Heart right ventricle (tissue), 16 donors: ENCODE results near the gene FBN3. TPM values are rescaled to one million over a fixed set of nuclear protein-coding genes. Genes with fewer than 3 reads are reported as not detected.

Source experiments
- ATAC-seq, 8 donors: fragments of 200-7000 bp; cut with Tn5 transposase; one replicate each; pipeline ENCODE4 v1.9.1; 2020; ENCODE audit warnings: mild to moderate bottlenecking in 8 of 8, moderate library complexity in 8 of 8, moderate number of reproducible peaks in 1 of 8
- DNase-seq, 2 donors: peaks; one replicate each; pipeline ENCODE4 v3.0.0-alpha.2; 2020
- H3K27ac ChIP-seq, 10 donors: fragments of 200-600 bp; sonication (generic) in 2 of 10; one replicate each; pipeline versions ENCODE4 v1.5.0 to v1.8.0; 2020 to 2022; ENCODE audit warnings: mild to moderate bottlenecking in 3 of 10
- H3K27me3 ChIP-seq, 7 donors: fragments of 200-600 bp; one replicate each; pipeline ENCODE4 v1.8.0; 2021 to 2022; ENCODE audit warnings: mild to moderate bottlenecking in 2 of 7
- H3K36me3 ChIP-seq, 9 donors: fragments of 200-600 bp; sonication (generic) in 1 of 9; one replicate each; pipeline versions ENCODE4 v1.5.0 to v1.8.0; 2020 to 2022; ENCODE audit warnings: mild to moderate bottlenecking in 2 of 9
- H3K4me1 ChIP-seq, 9 donors: fragments of 200-600 bp; sonication (generic) in 1 of 9; one replicate each; pipeline versions ENCODE4 v1.5.0 to v1.8.0; 2020 to 2022; ENCODE audit warnings: mild to moderate bottlenecking in 4 of 9
- H3K4me3 ChIP-seq, 10 donors: fragments of 200-600 bp; sonication (generic) in 2 of 10; one replicate each; pipeline versions ENCODE4 v1.5.0 to v1.8.0; 2020 to 2022; ENCODE audit warnings: mild to moderate bottlenecking in 7 of 10, moderate library complexity in 2 of 10
- H3K9me3 ChIP-seq, 11 donors: fragments of 200-600 bp in 10 of 11; sonication (generic) in 2 of 11; one replicate each; pipeline versions ENCODE4 v1.5.0 to v1.8.0; 2013 to 2022; ENCODE audit warnings: mild to moderate bottlenecking in 2 of 11, control low read depth in 1 of 11, moderate library complexity in 1 of 11
- CTCF ChIP-seq, 9 donors: fragments of 200-600 bp; sonication (generic) in 2 of 9; IDR thresholded peaks; one replicate each; pipeline versions ENCODE4 v1.5.0 to v1.8.0; 2021 to 2022; ENCODE audit warnings: antibody characterized with exemption in 9 of 9, mild to moderate bottlenecking in 5 of 9, moderate library complexity in 1 of 9
- WGBS, 2 donors: extraction: QIAGEN DNeasy Blood & Tissue Kit; methylation state at CpG; one replicate each; pipeline ENCODE4 v1.1.7; 2013; ENCODE audit warnings: inconsistent platforms in 1 of 2; 5-methylcytosine and 5-hydroxymethylcytosine counted together
- intact Hi-C, 10 donors: fragments of 100-400 bp; cut with DNase I; formaldehyde crosslinking; loops; one replicate each; pipeline versions ENCODE4 v1.11.1 to v1.14.2; 2022
- polyA plus RNA-seq, 2 donors: library from polyadenylated mRNA; stranded (reverse); fragments of 200-250 nt; gene quantifications; one replicate each; pipeline ENCODE4 v1.2.3, GENCODE V29; 2013
- total RNA-seq, 10 donors: library from RNA; stranded (reverse); fragmentation: NEBNext Ultra II Directional in 3 of 10; extraction: Animal tissue kit (Norgen Biotek cat#: 25700) in 3 of 10; gene quantifications; one replicate each; pipeline versions ENCODE4 v1.2.1 to v1.2.4, GENCODE V29; 2021 to 2023
- donor health status: Arrhythmogenic right ventricular cardiomyopathy.
- donor health status: ischemic (EF 13 %, LVEDD 7.1; RV severe dilation, severe dysfunction).
- donor health status: healthy with polysubstance abuse.
- donor health status: DM: no; HTN: yes; CAD: no.
- donor health status: DM: no; HTN: no; CAD: no.
- donor health status: ischemic (EF 25% LVEDD 6.9; RV normal size, moderate dysfunction).
- donor health status: ischemic (EF 25% LVEDD 5.7; RV mildly dilated, moderate dysfunction).
- donor health status: healthy.
- donor health status: DM: yes; HTN: yes; CAD: no.
- donor health status: Ischemic cardiomyopathy.
- donor health status: ischemic (EF 35%, LVEDD 5.7; RV mildly dilated, moderate dysfunction).
- donor health status: nonischemic (EF 11% LVEDD 7.7; RV severe dilation, severe dysfunction).
- donor health status: DM: yes; HTN: yes; CAD: no.
- donor health status: PGD.
- donor health status: ischemic (EF 29% LVEDD 5.4; RV normal size, mild dysfunction).
- donor health status: nonischemic (EF 23%, LVEDD 6.1; RV moderate dilation, normal function).

Gene FBN3
- total and polyA plus RNA-seq, 12 donors = 0.05 to 0.26 (median 0.06) TPM; not detected in 9

GRCh38 chr19:8101311-8101710 is 48.1 kb downstream of the FBN3 start:
- no peak for TF ChIP-seq CTCF (IDR thresholded peaks at IDR 0.05)
- Histone ChIP-seq H3K36me3 (no peaks in the 10 kb centered on the region), H3K4me1 (no peaks in the 10 kb centered on the region), H3K9me3 (peaks cover 0 to 16% (median 3%) of the 10 kb centered on the region in 11 donors), H3K27ac (no peak overlapping the region), H3K4me3 (no peak overlapping the region), H3K27me3 (no peaks in the 10 kb centered on the region)
- DNase-seq (no peak), ATAC-seq (no peak)
- intact Hi-C loops = no loop called here
- WGBS, 2 donors = 69 to 76% methylated on average over 4 of the region's 4 CpGs

GRCh38 chr19:8097681-8098567 is 51.5 kb downstream of the FBN3 start:
- no peak for TF ChIP-seq CTCF (IDR thresholded peaks at IDR 0.05)
- Histone ChIP-seq H3K9me3 (peaks cover 0 to 46% (median 24%) of the 10 kb centered on the region in 11 donors), H3K36me3 (no peaks in the 10 kb centered on the region), H3K27me3 (no peaks in the 10 kb centered on the region), H3K4me3 (no peak overlapping the region), H3K27ac (no peak overlapping the region), H3K4me1 (no peaks in the 10 kb centered on the region)
- WGBS, 2 donors = 80 to 84% methylated on average over 5 of the region's 5 CpGs
- ATAC-seq (no peak), DNase-seq (no peak)
- intact Hi-C loops = no loop called here

- Histone ChIP-seq H3K4me1 (no peaks in the 10 kb centered on the region), H3K27ac (no peak overlapping the region), H3K4me3 (no peak overlapping the region), H3K27me3 (no peaks in the 10 kb centered on the region), H3K9me3 (peaks cover 0 to 46% (median 24%) of the 10 kb centered on the region in 11 donors), H3K36me3 (no peaks in the 10 kb centered on the region)
- ATAC-seq (no peak), DNase-seq (no peak)
- 91 to 92% methylated on average over 10 of the region's 10 CpGs for WGBS, 2 donors
- no peak for TF ChIP-seq CTCF (IDR thresholded peaks at IDR 0.05)
- intact Hi-C loops = no loop called here
Measured at GRCh38 chr19:8097198-8097597, 52.2 kb downstream of the FBN3 start.

- peaks cover 0 to 49% (median 24%) of the 10 kb centered on the region in 11 donors for H3K9me3 ChIP-seq
- intact Hi-C loops = no loop called here
- H3K4me3 ChIP-seq = no peak overlapping the region
- H3K27ac ChIP-seq = no peak overlapping the region
- H3K36me3 ChIP-seq = no peaks in the 10 kb centered on the region
- DNase-seq = no peak
- no peaks in the 10 kb centered on the region for H3K27me3 ChIP-seq
- TF ChIP-seq CTCF (IDR thresholded peaks at IDR 0.05) = no peak
- no peaks in the 10 kb centered on the region for H3K4me1 ChIP-seq
- ATAC-seq = no peak
- WGBS, 2 donors = 95 to 97% methylated on average over 3 of the region's 3 CpGs
Measured at GRCh38 chr19:8096071-8096470, 53.3 kb downstream of the FBN3 start.
